H9 (cell line): ENCODE results near the gene ZNF425. TPM values are rescaled to one million over a fixed set of nuclear protein-coding genes. Genes with fewer than 3 reads are reported as not detected.

Source experiments
- DNase-seq: peaks from one replicate; pipeline ENCODE4 v3.0.0-alpha.2; 2017
- H2AFZ ChIP-seq: one replicate; pipeline ENCODE4 v1.6.1; 2013; ENCODE audit warnings: mild to moderate bottlenecking, low read length, control low read depth, moderate library complexity
- H2AK5ac ChIP-seq: 2 replicates; pipeline ENCODE4 v1.6.1; 2013; ENCODE audit warnings: low read length, control low read depth, mixed read lengths; ENCODE audit not compliant: insufficient read length
- H2BK120ac ChIP-seq: one replicate; pipeline ENCODE4 v1.6.1; 2013; ENCODE audit warnings: low read depth, mild to moderate bottlenecking, low read length, control low read depth, inconsistent platforms; ENCODE audit not compliant: poor library complexity, severe bottlenecking
- H2BK12ac ChIP-seq: 2 replicates; pipeline ENCODE4 v1.6.1; 2013; ENCODE audit warnings: low read length, control low read depth, mixed read lengths, low read depth; ENCODE audit not compliant: insufficient read length
- H2BK15ac ChIP-seq: 2 replicates; pipeline ENCODE4 v1.6.1; 2013; ENCODE audit warnings: low read depth, low read length, control low read depth
- H2BK20ac ChIP-seq: one replicate; pipeline ENCODE4 v1.6.1; 2013; ENCODE audit warnings: low read depth, mild to moderate bottlenecking, low read length, control low read depth, inconsistent platforms; ENCODE audit not compliant: poor library complexity, severe bottlenecking
- H2BK5ac ChIP-seq: 2 replicates; pipeline ENCODE4 v1.6.1; 2013; ENCODE audit warnings: low read length, control low read depth, mixed read lengths; ENCODE audit not compliant: insufficient read length
- H3K14ac ChIP-seq: 2 replicates; pipeline ENCODE4 v1.6.1; 2013; ENCODE audit warnings: low read length, control low read depth; ENCODE audit not compliant: insufficient read depth
- H3K18ac ChIP-seq: 2 replicates; pipeline ENCODE4 v1.6.1; 2013; ENCODE audit warnings: low read depth, mild to moderate bottlenecking, mixed read lengths, low read length, control low read depth; ENCODE audit not compliant: insufficient read length
- H3K23ac ChIP-seq: 2 replicates; pipeline ENCODE4 v1.6.1; 2013; ENCODE audit warnings: low read length, control low read depth, mixed read lengths, low read depth; ENCODE audit not compliant: insufficient read length
- H3K23me2 ChIP-seq: 2 replicates; pipeline ENCODE4 v1.6.1; 2013; ENCODE audit warnings: low read depth, mild to moderate bottlenecking, mixed read lengths, low read length, control low read depth; ENCODE audit not compliant: insufficient read length, poor library complexity, severe bottlenecking
- H3K27ac ChIP-seq: 2 replicates; pipeline ENCODE4 v1.5.1; 2013; ENCODE audit warnings: low read length, control low read depth, mixed read lengths, low read depth; ENCODE audit not compliant: insufficient read length
- H3K27me3 ChIP-seq: 2 replicates; pipeline ENCODE4 v1.6.1; 2013; ENCODE audit warnings: low read length, control low read depth, inconsistent platforms; ENCODE audit not compliant: insufficient read depth
- H3K4ac ChIP-seq: 2 replicates; pipeline ENCODE4 v1.6.1; 2013; ENCODE audit warnings: low read depth, mild to moderate bottlenecking, control low read depth, inconsistent platforms, low read length, moderate library complexity
- H3K4me1 ChIP-seq: 2 replicates; pipeline ENCODE4 v1.6.1; 2013; ENCODE audit warnings: low read length, control low read depth, inconsistent platforms; ENCODE audit not compliant: insufficient read depth
- H3K4me2 ChIP-seq: 2 replicates; pipeline ENCODE4 v1.6.1; 2013; ENCODE audit warnings: low read length, control low read depth, mixed read lengths; ENCODE audit not compliant: insufficient read length, insufficient read depth
- H3K56ac ChIP-seq: 2 replicates; pipeline ENCODE4 v1.6.1; 2013; ENCODE audit warnings: low read depth, mild to moderate bottlenecking, mixed read lengths, low read length, control low read depth; ENCODE audit not compliant: insufficient read length
- H3K79me1 ChIP-seq: 2 replicates; pipeline ENCODE4 v1.6.1; 2013; ENCODE audit warnings: low read depth, mild to moderate bottlenecking, moderate library complexity, low read length, control low read depth, inconsistent platforms; ENCODE audit not compliant: insufficient read depth, poor library complexity, severe bottlenecking
- H3K79me2 ChIP-seq: 2 replicates; pipeline ENCODE4 v1.6.1; 2013; ENCODE audit warnings: low read length, control low read depth, inconsistent platforms; ENCODE audit not compliant: insufficient read depth
- H3K9ac ChIP-seq: 2 replicates; pipeline ENCODE4 v1.6.1; 2013; ENCODE audit warnings: low read length, control low read depth, mixed read lengths; ENCODE audit not compliant: insufficient read length; ENCODE audit errors: extremely low read depth
- H3K9me3 ChIP-seq: one replicate; pipeline ENCODE4 v1.6.1; 2013; ENCODE audit warnings: low read depth, low read length, inconsistent platforms; ENCODE audit not compliant: control insufficient read depth
- H3T11ph ChIP-seq: one replicate; pipeline ENCODE4 v1.6.1; 2013; ENCODE audit warnings: mild to moderate bottlenecking, low read length, control low read depth, inconsistent platforms
- H4K20me1 ChIP-seq: one replicate; pipeline ENCODE4 v1.6.1; 2013; ENCODE audit not compliant: control insufficient read depth, insufficient read length, insufficient read depth
- H4K5ac ChIP-seq: 2 replicates; pipeline ENCODE4 v1.6.1; 2013; ENCODE audit warnings: low read depth, mild to moderate bottlenecking, mixed read lengths, low read length, control low read depth; ENCODE audit not compliant: insufficient read length
- H4K8ac ChIP-seq: replicated peaks from 2 replicates; pipeline ENCODE4 v1.6.1; 2013; ENCODE audit warnings: low read length, control low read depth, mixed read lengths, low read depth; ENCODE audit not compliant: insufficient read length
- H4K91ac ChIP-seq: 2 replicates; pipeline ENCODE4 v1.6.1; 2013; ENCODE audit warnings: low read depth, mild to moderate bottlenecking, moderate library complexity, mixed read lengths, low read length, control low read depth; ENCODE audit not compliant: insufficient read length
- H3K27ac Mint-ChIP-seq, 3 experiments: 2 replicates in 2 of 3; 3 replicates in 1 of 3; pipeline ENCODE4 v1.8.0; 2020 to 2021; ENCODE audit warnings: mixed read lengths in 3 of 3, mild to moderate bottlenecking in 1 of 3, moderate library complexity in 1 of 3
- H3K27me3 Mint-ChIP-seq: 2 replicates; pipeline ENCODE4 v1.8.0; 2021; ENCODE audit warnings: low read depth, mild to moderate bottlenecking, moderate library complexity, mixed read lengths
- H3K36me3 Mint-ChIP-seq, 3 experiments: 2 replicates in 2 of 3; 3 replicates in 1 of 3; pipeline ENCODE4 v1.8.0; 2020 to 2021; ENCODE audit warnings: low read depth in 3 of 3, mixed read lengths in 3 of 3; ENCODE audit not compliant: insufficient read depth in 1 of 3
- H3K4me1 Mint-ChIP-seq, 2 experiments: 2 replicates each; pipeline ENCODE4 v1.8.0; 2020; ENCODE audit warnings: mixed read lengths in 2 of 2
- H3K4me3 Mint-ChIP-seq, 2 experiments: 2 replicates in 1 of 2; 3 replicates in 1 of 2; pipeline ENCODE4 v1.8.0; 2020 to 2021; ENCODE audit warnings: mild to moderate bottlenecking in 2 of 2, mixed read lengths in 2 of 2, moderate library complexity in 1 of 2
- H3K9me3 Mint-ChIP-seq, 2 experiments: 2 replicates in 1 of 2; 3 replicates in 1 of 2; pipeline ENCODE4 v1.8.0; 2020; ENCODE audit warnings: mild to moderate bottlenecking in 2 of 2, mixed read lengths in 2 of 2, moderate library complexity in 1 of 2
- CTCF ChIP-seq: fragments of 200-600 bp; sonication (generic); conservative IDR thresholded peaks from 3 replicates; pipeline ENCODE4 v1.8.0; 2021; ENCODE audit warnings: antibody characterized with exemption, mild to moderate bottlenecking
- WGBS: extraction: QIAGEN DNeasy Blood & Tissue Kit; methylation state at CpG from one replicate; pipeline ENCODE4 v1.1.7; 2013; ENCODE audit warnings: missing lambda C conversion rate, low lambda C conversion rate, mixed read lengths; ENCODE audit not compliant: insufficient read length; ENCODE audit errors: extremely low coverage; 5-methylcytosine and 5-hydroxymethylcytosine counted together
- total RNA-seq: library from RNA; stranded (reverse); gene quantifications from 2 replicates; pipeline ENCODE4 v1.2.1, GENCODE V29; 2021

The ZNF425 gene
- total RNA-seq, 1 experiment from 2014 or later = 5.4 TPM

GRCh38 chr7:149153346-149153745 lies 27.2 kb upstream of the ZNF425 start:
- no peak overlapping the region for H3K9ac ChIP-seq
- no peak overlapping the region for H2AK5ac ChIP-seq
- no peak for TF ChIP-seq CTCF
- H2AFZ ChIP-seq = no peak overlapping the region
- H3T11ph ChIP-seq = no peak overlapping the region
- peaks cover 4% of the 10 kb centered on the region for H3K23me2 ChIP-seq
- DNase-seq = no peak
- Mint-ChIP-seq H3K36me3 (peaks cover 52 to 79% (median 56%) of the 10 kb centered on the region in 3 experiments), H3K27me3 (no peaks in the 10 kb centered on the region), H3K4me3 (no peak overlapping the region), H3K4me1 (peaks cover 14 to 15% of the 10 kb centered on the region in 2 experiments), H3K9me3 (no peaks in the 10 kb centered on the region), H3K27ac (peak overlapping the region; percentile 8 to 74 (median 55); a peak in 5 of 7 replicates)
- peaks cover 58% of the 10 kb centered on the region for H3K79me2 ChIP-seq
- no peak overlapping the region for H3K27ac ChIP-seq
- H3K18ac ChIP-seq = no peak overlapping the region
- H4K91ac ChIP-seq = no peak overlapping the region
- H2BK5ac ChIP-seq = no peak overlapping the region
- H3K4me1 ChIP-seq = no peaks in the 10 kb centered on the region; the same call in 1 of the 2 replicates
- H3K4ac ChIP-seq = no peak overlapping the region
- H4K5ac ChIP-seq = no peak overlapping the region
- H3K9me3 ChIP-seq = no peaks in the 10 kb centered on the region
- no peak overlapping the region for H2BK15ac ChIP-seq
- H4K8ac ChIP-seq = no peak overlapping the region
- no peak overlapping the region for H2BK120ac ChIP-seq
- H3K27me3 ChIP-seq = no peaks in the 10 kb centered on the region
- H3K4me2 ChIP-seq = no peak overlapping the region
- no peak overlapping the region for H3K56ac ChIP-seq
- H3K14ac ChIP-seq = no peak overlapping the region
- no peaks in the 10 kb centered on the region for H4K20me1 ChIP-seq
- H3K23ac ChIP-seq = no peak overlapping the region
- WGBS = no CpG with 5 or more reads among the region's 2 CpGs
- no peak overlapping the region for H2BK12ac ChIP-seq
- peaks cover 6% of the 10 kb centered on the region for H3K79me1 ChIP-seq
- H2BK20ac ChIP-seq = no peak overlapping the region
